ENCODE measurements around the gene IDI1. TPM values are rescaled to one million over a fixed set of nuclear protein-coding genes. Genes with fewer than 3 reads are reported as not detected.

Gene IDI1
- 10 to 100 TPM; 50.9 to 79.8 (median 66.0) TPM for polyA plus RNA-seq (ENCODE audit: insufficient read depth in 1 of 5, insufficient read length in 5 of 5, low replicate concordance in 1 of 5)
- long read RNA-seq, donor 1, transcript IDI1-201 (5 exons, 2,301 nt) = major isoform, 16 of 25 reads
- long read RNA-seq, donor 1, transcript IDI1-205 (4 exons, 1,066 nt) = minor isoform, 8 of 25 reads
- long read RNA-seq, donor 1, partial matches to known transcripts = 0 of 25 reads
- long read RNA-seq, donor 1, other reads (novel, unspliced or antisense) = 0 of 25 reads
- long read RNA-seq, donor 2, transcript IDI1-201 (5 exons, 2,301 nt) = major isoform, 11 of 20 reads
- long read RNA-seq, donor 2, partial matches to known transcripts = 5 of 20 reads
- long read RNA-seq, donor 2, other reads (novel, unspliced or antisense) = 0 of 20 reads
- long read RNA-seq, donor 3, partial matches to known transcripts = 5 of 12 reads
- long read RNA-seq, donor 3, other reads (novel, unspliced or antisense) = 0 of 12 reads
- long read RNA-seq, donor 4, transcript IDI1-201 (5 exons, 2,301 nt) = major isoform, 5 of 7 reads
- long read RNA-seq, donor 4, partial matches to known transcripts = 0 of 7 reads
- long read RNA-seq, donor 4, other reads (novel, unspliced or antisense) = 0 of 7 reads
- long read RNA-seq, donor 5, transcript IDI1-201 (5 exons, 2,301 nt) = major isoform, 21 of 41 reads
- long read RNA-seq, donor 5, transcript IDI1-205 (4 exons, 1,066 nt) = minor isoform, 14 of 41 reads
- long read RNA-seq, donor 5, partial matches to known transcripts = 0 of 41 reads
- long read RNA-seq, donor 5, other reads (novel, unspliced or antisense) = 6 of 41 reads
- long read RNA-seq, donor 6, transcript IDI1-205 (4 exons, 1,066 nt) = minor isoform, 11 of 44 reads
- long read RNA-seq, donor 6, transcript IDI1-201 (5 exons, 2,301 nt) = major isoform, 20 of 44 reads
- long read RNA-seq, donor 6, partial matches to known transcripts = 13 of 44 reads
- long read RNA-seq, donor 6, other reads (novel, unspliced or antisense) = 0 of 44 reads
- long read RNA-seq, donor 7, transcript IDI1-205 (4 exons, 1,066 nt) = minor isoform, 10 of 31 reads
- long read RNA-seq, donor 7, transcript IDI1-201 (5 exons, 2,301 nt) = major isoform, 13 of 31 reads
- long read RNA-seq, donor 7, partial matches to known transcripts = 7 of 31 reads
- long read RNA-seq, donor 7, other reads (novel, unspliced or antisense) = 0 of 31 reads
- long read RNA-seq, donor 8, transcript IDI1-205 (4 exons, 1,066 nt) = major isoform, 5 of 10 reads
- long read RNA-seq, donor 8, transcript IDI1-201 (5 exons, 2,301 nt) = major isoform, 5 of 10 reads
- long read RNA-seq, donor 8, partial matches to known transcripts = 0 of 10 reads
- long read RNA-seq, donor 8, other reads (novel, unspliced or antisense) = 0 of 10 reads

DNA sequence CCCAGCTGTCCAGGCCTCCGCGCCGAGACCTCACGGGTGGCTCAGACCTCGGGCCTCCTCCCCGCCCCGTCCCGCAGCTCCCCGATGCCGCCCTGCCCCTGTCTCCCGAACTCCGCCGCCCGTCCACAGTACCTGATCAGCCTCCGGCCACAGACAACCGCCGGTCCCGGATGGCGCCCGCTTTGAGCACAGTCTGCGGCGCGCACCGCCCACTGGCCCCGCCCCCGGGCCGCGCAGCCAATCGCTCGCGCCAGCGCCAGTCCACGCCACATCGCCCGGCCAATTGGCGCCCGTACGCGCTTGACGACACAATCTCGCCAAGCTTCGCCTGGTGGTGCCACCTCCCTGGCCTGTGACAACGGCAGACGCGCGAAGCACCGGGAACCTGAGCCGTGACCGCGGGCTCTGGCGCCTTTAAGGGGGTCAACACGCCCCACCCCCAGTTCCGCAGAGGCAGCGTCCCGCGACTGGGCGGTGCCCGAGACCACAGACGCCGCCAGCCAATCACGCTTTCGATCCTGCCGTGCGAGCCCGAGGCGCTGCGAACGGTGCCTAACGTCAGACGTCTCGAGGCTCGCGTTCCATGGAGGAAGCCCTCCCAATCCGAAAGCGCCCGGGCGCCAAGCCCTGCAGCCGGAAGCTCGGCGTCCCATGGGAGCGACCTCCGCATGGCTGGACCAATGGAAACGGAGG is at the start of gene IDI1:
IDI1 (minus strand) TSS at position 388 of the 693 bp plus-strand sequence; CDS start at position 272, 116 bp downstream.
- peak; percentile 97 to 98 for DNase-seq

DNA sequence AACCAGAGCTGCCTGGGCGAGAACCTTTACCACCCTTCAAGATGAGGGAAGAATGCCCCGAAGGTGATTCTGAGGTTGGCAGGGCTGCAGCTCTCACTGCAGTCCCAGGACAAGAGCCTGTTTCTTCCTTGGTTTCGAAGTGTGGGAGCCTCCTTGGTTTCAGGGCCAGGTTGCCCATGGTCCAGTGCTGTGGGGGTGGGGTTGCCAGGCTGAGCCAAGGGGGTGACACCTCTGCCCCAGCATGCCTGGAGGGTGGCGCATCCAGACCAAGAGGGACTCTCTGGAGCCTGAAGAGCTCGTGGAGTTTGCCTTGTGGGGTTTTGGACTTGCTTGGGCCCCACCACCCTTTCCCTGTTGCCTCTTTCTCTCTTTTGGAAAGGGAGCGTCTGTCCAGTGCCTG is 48.5 kb upstream of the IDI1 start:
- DNase-seq = no peak

DNA sequence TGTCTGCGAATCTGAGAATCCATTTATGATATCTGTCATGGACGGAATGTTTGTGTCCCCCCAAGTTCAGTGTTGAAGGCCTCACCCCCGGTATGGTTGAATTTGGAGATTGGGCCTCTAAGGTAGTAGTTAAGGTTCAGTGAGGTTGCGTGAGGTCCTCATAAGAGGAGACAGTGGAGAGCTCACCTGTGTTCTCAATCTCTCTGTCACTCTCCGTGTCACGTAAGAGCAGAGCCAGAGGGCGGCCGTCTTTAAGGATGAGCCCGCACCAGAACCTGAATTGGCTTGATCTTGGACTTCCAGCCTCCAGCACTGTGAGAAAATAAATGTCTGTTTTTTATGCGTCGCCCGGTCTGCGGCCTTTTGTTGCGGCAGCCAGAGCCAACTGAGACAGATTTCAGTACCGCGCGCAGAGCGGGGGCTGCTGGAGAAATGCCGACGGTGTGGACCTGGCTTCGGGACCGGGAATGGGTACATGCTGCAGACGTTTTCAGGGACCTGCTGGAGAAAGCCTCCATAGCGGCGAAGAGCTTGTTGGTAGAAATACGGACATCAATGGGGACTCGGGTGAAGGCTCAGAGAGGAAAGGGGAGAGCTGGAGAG is 47.5 kb upstream of the IDI1 start:
- DNase-seq = no peak

- DNase-seq = no peak
Observed at GRCh38 chr10:1095498-1095897, 46.6 kb upstream of the IDI1 start.

DNA sequence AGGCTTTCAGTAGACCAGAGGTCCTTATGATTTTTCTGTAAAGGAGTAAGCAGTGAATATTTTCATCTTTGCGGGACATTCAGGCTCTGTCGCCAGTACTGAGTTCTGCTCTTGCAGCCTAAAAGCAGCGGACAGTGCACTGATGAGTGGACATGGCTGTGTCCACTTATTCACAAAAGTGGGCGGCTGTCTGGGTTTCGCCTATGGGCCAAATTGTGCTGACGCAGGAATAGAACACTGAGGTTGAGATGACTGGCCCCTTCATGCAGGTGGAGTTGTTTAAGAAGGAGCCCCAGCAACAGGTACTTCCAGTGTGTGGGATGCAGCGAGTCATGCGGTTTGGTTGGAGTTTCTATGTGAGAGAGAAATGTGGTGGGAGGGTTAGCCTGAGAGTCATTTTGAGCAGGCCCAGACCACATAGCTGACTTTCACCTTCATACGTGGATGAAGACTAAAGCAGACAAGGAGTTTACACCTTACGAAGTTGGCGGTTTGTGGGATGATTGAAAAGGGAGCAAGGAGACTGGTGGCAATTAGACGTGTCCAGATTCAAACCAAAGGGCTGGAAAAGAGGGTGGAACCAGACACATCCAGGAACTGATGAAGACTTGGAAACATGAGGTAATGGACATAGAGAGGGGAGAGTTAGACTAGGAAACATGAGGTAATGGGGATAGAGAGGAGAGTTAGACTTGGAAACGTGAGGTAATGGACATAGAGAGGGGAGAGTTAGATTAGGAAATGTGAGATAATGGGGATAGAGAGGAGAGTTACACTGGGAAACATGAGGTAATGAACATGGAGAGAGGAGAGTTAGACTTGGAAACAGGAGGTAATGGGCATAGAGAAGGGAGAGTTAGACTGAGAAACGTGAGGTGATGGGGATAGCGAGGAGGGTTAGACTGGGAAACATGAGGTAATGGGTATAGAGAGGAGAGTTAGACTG is 45.5 kb upstream of the IDI1 start:
- DNase-seq = no peak

DNA sequence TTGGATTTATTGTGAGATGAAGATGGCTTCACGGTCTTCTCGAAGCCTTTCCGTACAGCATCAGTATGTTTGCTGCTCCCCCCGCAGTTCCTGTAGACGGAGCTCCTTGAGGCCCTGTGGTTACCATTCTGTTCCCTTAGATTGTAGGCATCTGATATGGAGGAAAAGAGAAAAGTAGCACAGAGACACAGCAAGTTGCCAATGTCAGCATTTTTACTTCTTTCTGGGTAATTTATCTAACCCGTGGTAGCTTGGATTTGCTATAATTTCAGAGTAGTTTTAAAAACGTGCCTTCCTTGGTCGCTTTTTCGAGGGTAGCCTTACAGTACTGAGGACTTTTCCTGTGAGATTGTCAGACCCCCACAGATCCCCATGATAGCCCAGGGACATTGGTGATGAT is 44.8 kb upstream of the IDI1 start:
- no peak for DNase-seq

DNA sequence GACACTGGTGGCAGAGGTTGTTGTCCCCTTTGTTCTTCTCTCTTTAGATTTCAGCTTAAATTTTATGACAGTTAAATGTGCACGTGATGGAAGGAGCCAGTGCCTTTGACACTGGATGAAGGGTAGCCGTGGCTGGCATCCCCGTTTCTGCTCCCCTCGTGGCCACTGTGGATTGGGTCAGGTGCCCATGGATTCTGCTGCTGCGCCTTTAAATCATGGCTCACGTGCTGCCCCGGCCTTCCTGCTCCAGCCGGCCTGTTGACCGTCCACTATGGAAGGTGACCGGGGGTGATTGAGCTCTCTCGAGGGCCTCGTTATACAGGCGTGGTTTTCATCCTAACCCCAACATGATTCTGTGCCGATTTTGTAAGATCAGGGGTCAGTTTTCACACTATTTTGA is 41.8 kb upstream of the IDI1 start:
- no peak for DNase-seq

GRCh38 chr10:1089017-1089689 is 40.2 kb upstream of the IDI1 start:
- no peak for DNase-seq

DNA sequence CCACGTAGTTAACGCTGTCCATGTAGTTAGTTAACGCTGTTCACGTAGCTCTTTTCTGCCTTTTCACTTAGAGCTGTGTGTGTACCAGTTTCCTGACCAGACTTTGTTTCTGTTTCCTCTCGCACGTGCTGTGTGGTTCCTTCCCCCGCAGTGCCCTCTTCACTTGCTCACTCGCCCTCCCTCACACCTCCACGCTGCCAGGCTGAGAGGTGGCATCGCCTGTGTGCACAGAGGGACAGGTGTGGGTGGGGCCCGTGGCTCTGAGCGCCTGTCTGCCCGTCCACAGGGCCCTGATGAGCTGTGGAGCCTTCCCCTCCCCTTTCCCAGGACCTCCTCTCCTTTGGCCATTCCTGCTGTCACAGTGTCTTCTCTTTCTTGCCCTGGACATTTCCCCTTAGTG is 37.9 kb upstream of the IDI1 start:
- DNase-seq = no peak

DNA sequence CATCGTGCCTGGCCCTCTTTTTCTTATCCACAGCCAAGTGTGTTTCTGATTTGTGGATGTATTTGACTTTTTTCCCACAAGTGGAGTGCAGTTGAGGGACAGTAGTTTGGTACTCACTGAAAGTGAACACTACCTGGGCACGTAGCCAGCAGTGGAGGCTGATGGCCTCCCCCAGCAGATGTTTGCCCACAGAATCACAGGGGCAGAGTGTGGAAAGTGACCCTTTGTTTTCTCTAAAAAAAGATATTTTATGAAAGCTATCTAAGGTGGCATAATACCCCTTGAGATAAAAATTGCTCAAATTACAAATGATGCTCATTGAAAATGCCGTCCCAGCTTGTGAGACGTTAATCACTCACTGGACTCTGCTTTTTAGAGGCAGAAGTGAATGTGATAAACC is 36.3 kb upstream of the IDI1 start:
- DNase-seq = no peak

DNA sequence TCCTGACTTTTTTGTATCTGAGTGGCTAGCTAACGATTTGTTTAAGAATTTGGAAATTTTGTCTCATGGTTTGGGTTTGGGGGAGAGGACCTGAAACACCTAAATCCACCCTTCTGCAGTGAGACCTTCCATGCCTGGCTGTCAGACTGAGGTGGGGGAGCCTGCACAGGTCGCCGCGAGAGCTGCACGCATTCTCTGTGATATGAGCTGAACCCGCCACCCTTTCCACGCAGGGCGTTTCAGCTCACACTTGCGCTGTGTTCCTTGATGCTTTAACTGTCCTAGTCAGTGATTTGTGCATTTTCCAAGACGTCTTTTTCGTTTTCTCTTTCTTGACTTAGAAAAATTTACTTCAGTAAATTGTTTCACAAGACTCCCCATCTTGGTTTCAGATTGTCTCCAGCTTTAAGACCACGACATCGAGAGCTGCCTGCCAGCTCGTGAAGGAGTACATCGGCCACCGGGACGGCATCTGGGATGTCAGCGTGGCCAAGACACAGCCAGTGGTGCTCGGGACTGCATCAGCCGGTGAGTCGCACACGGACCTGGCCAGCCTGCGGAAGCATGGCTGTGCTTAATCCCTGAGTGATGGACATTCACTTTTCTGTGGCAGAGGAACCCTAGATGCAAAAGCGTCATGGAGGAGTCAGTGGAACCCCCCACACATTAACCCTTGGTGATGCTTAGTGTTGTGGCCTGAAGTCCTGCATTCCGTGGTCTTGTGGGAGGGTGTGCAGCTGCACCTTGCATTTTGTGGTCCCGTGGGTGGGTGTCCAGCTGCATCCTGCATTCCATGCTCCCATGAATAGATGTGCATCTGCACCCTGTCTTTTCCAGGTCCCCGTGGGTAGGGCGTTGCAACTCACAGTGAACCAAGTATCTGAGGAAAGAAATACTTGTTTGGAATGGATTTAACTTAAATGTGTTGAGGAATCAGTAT is 35.4 kb upstream of the IDI1 start:
- DNase-seq = no peak

DNA sequence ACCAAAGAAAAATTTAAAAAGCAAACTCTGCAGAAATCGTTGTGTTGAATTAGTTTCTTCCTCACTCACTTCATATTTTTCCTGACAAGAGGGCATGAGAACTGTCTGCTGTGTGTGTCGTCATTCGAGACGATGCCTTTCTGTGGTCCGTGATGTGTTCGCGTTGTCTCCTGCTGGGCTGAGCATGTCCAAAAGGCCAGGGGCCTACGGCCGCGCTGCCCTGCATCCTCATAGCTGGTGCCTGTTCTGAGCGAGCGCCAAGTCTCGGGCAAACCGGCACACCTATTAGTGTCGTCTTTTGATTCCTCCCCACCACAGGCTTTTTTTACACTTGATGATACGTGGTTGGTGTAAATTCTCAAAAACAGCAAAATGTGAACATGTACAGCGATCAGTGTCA is 34.7 kb upstream of the IDI1 start:
- no peak for DNase-seq

- no peak for DNase-seq
Observed at GRCh38 chr10:1078668-1079067, 29.7 kb upstream of the IDI1 start.

DNA sequence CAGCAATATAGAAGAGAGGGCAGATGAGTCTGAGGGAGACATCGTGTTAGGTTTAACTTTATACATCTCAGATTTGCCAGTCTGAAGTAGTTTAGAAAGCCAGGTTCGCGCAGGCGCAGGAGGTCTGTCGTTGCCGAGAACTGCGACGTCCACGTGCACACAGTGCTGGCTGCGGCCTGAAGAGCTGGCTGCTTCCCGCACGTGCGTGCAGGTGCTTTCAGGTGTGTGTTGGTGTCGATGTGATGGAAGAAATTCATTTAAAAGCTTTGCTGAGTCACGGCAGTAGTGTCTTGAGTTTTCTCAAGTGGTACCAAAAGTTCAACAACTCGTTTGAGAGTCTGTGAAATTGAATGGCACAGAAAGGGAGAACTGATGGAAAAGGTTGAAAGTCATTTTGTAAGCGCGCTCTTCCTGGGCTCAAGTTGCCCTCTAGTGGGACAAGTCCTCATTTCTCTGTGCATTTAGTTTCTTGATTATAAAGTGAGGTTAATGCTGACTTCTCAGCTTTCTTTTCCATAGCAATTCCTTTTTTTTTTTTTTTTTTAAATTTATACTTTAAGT is 25.9 kb upstream of the IDI1 start:
- peak; percentile 59 to 60 for DNase-seq

- DNase-seq = no peak
Observed at GRCh38 chr10:1074052-1074747, 25.3 kb upstream of the IDI1 start.

- no peak for DNase-seq
Observed at GRCh38 chr10:1070919-1071318, 22.0 kb upstream of the IDI1 start.

All from right lung (tissue), 10 donors.